Stimulated activated CD8-positive, alpha-beta memory T cell treated with anti-CD3 and anti-CD28 coated beads, Interleukin-4, amount 100 ng/mL, for 48 hours (primary cell): Measurements from ENCODE around the gene SPON1.
"Not testable (repeated sequence)": the region's sequence is repeated elsewhere in the genome, so short reads cannot be mapped to it uniquely, and the experiment has no call there.

Experiments used
- DNase-seq: peaks from one replicate; pipeline ENCODE4 v3.0.0-alpha.2; 2020

SPON1 gene

DNA sequence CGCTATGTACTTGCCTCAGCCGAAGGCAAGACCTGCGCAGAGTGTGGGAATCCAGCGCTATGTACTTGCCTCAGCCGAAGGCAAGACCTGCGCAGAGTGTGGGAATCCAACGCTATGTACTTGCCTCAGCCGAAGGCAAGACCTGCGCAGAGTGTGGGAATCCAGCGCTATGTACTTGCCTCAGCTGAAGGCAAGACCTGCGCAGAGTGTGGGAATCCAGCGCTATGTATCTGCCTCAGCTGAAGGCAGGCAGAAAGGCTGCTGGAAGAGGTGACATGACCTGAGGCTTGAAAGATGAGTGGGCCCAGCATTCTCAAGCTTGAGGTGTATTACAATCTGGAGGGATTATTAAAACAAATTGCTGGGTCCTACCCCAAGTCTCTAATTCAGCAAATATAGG lies 290.0 kb downstream of the SPON1 start:
- not testable (repeated sequence) for DNase-seq

DNA sequence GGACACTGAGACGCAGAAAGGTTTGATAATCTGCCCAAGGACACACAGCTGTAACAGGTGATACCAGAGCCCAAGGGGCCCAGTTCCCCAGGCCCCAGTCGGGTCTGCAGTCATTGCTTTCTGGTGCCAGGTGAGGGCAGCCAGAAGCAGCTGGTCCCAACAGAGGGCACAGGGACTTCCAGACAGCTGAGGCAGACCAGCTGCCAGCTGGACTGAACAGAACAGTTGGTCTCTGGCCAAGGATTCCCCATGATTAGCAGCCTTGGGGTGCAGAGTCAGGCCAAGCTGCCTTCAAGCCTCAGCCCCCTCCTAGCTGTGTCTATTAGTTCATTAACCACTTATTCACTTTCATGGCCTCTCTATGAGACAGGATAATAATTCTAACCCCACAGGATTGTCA lies 290.9 kb downstream of the SPON1 start:
- DNase-seq, result no peak

GRCh38 chr11:14253840-14254239 lies 291.3 kb downstream of the SPON1 start:
- DNase-seq, result no peak

DNA sequence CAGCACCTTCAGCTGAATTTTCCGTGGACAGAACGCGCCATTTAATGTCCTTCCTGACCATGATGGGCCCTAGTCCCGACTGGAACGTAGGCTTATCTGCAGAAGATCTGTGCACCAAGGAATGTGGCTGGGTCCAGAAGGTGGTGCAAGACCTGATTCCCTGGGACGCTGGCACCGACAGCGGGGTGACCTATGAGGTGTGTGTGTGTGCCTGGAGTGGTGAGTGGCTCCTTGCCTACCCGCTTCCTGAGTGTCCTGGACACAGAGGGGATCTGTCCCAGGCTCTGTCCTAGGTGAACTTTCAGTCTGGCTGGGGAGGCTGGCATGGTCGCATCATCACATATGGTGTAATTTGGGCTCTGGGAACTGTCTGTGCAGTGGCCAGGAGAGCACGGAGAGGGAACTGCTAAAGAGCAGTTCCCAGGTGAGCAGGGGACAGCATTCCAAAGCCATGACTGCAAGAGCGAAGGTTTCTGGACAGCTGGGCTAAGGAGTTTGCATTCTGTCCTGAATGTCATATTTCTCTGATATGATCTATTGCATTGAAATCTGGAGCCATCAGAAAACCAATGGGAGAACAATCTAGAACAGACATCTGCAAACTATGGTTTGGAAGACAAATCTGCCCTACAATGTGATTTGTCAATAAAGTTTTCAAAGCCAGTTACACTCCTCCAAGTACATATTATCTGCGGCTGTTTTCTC lies 292.2 kb downstream of the SPON1 start:
- DNase-seq, result no peak

DNA sequence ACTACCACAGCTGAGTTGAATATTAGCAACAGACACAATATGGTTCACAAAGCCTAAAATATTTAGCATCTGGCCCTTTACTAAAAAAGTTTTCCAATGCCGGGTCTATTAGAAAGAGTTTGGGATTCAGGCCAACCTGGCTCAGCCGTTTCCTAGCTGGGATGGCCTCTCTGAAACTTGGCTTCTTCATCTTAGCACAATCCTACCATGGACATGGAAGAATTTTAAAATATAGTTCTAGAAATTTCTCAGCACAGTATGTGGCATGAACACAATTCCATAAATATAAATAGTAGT lies 292.7 kb downstream of the SPON1 start:
- DNase-seq, result no peak

DNA sequence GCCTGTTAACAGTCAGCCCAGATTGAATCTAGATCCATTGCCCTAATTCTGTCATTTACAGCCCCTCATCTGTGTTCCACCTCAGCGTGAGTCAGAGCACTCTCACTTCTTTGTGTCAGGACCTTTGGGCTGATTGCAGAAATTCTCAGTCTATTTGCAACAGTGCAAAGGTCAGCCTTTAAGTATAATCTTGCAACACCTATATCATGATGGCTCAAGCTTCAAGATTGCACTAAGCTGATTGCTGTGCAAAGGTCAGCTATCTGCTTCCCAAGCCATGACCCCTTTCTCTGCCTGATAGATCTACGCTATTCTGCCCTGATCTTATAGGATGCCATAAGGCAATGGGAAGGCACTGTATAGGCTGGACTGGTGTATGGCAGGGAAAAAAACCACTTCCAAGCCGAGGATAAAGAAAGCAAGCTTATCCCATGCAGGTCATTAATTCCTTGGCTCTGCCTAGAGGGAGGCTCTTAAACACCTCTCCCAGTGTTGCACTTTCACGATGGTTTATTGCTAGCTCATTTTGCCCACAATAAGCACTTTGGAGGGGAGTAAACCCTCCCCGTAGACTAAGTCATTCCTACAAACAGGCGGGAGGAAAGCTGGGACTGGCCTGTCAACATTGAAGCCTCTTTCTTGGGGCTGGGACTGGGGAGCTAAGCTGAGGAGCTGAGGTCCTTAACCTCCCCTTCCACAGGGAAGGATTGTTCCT lies 295.9 kb downstream of the SPON1 start:
- DNase-seq, result no peak

DNA sequence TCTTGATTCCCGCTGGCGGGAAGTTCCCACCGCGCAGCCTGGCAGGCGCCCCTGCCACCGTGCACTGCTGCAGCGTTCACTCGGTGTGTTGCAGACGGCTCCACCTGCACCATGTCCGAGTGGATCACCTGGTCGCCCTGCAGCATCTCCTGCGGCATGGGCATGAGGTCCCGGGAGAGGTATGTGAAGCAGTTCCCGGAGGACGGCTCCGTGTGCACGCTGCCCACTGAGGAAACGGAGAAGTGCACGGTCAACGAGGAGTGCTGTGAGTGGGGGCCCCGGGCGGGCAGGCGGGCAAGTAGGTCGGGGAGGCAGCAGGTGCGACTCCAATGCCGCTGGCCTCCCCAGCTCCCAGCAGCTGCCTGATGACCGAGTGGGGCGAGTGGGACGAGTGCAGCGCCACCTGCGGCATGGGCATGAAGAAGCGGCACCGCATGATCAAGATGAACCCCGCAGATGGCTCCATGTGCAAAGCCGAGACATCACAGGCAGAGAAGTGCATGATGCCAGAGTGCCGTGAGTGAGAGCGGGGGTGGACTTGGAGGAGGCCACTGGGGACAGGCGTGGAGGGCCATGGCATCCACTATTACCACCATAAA lies 296.8 kb downstream of the SPON1 start:
- DNase-seq, result no peak

DNA sequence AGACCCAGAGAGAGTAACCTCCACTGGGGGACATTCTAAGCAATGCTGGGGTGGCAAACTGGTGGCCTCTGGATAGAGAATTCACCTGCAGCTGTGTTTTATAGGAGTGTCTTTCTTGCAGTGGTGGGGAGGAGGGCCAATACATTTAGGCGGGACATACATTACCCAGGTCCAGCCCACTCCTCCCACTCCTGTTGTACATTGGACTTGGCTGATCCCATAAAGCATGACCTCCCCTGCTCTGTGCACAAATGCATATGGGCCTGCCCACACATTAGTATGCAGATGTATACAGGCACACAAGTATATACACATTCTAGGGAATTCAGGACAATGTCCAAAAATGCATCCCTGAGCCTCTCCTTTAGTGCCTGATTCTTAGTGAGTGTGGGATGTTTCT lies 297.4 kb downstream of the SPON1 start:
- no peak for DNase-seq

DNA sequence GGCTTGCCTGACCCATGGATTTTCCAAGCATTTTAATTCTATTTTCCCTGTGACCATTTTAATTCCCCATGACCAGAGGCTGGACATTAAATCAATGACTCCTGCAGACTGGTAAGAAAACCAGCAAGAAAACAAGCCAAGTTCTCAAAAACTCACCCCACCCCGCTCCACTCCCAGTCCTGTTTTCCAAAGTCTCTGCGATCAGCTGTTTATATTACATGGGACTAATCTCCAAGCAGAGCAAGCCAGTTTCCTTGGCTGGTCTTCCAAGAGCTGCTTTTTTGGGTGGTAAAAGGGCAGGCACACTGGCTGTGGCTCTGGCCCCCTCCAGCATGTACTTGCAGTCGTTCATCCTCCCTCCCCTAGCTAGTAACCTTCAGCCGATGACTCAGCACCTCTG lies 298.5 kb downstream of the SPON1 start:
- DNase-seq, result no peak

DNA sequence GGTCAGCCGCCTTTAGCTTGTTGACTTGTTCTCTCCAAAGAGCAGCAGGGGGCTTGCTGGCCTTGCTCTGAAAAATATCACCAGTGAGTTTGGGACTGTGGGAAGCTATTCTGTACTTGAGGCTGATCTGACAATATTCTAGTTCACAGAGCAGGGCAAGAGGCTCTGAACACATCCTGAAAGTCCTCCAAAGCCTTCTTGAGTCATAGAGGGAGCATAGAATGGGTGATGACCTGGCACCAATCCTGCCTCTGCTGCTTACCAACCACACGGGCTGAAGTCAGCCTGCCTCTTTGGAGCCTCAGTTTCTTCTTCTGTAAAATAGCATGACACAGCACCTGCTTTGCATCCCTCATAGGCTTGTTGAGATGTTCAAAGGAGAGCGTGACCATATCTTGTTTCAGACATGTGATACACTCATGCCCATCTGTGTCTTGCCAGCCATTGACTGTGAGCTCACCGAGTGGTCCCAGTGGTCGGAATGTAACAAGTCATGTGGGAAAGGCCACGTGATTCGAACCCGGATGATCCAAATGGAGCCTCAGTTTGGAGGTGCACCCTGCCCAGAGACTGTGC lies 299.8 kb downstream of the SPON1 start:
- no peak for DNase-seq

GRCh38 chr11:14264966-14265365 lies 302.4 kb downstream of the SPON1 start:
- no peak for DNase-seq

DNA sequence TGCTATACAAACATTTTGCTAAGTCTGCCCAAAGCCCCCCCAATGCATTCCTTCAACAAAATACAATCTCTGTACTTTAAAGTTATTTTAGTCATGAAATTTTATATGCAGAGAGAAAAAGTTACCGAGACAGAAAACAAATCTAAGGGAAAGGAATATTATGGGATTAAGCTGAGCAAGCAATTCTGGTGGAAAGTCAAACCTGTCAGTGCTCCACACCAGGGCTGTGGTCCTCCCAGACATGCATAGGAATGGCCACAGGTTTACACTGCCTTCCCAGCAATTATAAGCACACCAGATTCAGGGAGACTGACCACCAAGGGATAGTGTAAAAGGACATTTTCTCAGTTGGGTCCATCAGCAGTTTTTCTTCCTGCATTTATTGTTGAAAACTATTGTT lies 304.1 kb downstream of the SPON1 start:
- DNase-seq, result no peak

GRCh38 chr11:14267861-14268635 lies 305.5 kb downstream of the SPON1 start:
- no peak for DNase-seq

GRCh38 chr11:14269692-14270573 lies 307.4 kb downstream of the SPON1 start:
- no peak for DNase-seq

GRCh38 chr11:14270690-14271542 lies 308.4 kb downstream of the SPON1 start:
- no peak for DNase-seq

GRCh38 chr11:14273895-14274294 lies 311.4 kb downstream of the SPON1 start:
- DNase-seq, result no peak

DNA sequence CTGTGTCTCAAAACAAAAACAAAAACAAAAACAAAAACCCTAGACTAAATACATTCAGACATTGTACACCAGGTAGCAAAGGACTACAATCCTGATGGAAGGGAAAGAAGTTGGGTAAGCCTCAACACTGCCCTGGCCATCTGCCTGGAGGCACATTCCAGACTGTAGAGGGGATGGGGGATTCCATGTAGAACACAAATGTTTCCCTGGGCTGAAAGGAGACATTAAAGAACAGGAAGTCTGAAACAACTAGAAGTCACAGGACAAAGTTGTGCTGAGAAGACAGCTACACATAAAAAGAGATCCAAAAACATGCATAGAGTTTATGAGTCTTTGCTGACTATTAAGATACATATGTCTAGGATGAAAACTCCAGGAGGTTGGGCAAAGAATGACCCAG lies 312.6 kb downstream of the SPON1 start:
- DNase-seq, result no peak

- not testable (repeated sequence) for DNase-seq
These were observed 316.3 kb downstream of the SPON1 start for GRCh38 chr11:14278869-14279268.

DNA sequence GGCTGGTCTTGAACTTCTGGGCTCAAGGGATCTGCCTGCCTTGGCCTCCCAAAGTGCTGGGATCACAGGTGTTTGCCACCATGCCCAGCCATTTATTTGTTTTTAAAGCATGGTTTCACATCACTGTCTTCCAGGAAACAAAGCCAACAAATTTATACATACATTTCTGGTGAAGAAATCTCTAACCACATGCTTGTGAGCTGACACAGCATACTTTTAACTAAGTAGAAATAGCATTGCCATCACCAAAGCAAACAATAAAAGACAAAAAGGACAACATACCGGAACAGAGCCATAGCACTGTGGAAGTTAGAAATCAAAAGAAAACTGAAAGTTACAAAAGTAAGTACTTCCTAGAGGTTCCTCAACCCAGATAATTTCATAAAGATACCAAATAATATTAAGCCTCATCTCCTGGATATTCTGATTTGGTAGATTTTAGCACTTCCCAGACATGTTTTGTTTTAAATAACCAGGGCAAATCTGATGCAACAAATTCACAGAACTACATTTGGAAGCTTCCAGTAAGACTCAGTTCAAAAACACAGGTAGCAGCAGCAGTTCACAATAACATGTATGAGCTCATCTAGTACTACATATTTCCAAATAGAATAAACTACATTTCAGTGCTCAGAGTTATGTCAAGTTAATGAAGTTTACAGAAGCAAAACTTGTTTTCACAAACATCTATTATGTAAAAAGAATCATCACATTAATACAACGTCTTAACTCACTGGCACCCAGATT lies 325.8 kb downstream of the SPON1 start:
- DNase-seq, result no peak

- no peak for DNase-seq
These were observed 327.9 kb downstream of the SPON1 start for GRCh38 chr11:14290422-14290821.

DNA sequence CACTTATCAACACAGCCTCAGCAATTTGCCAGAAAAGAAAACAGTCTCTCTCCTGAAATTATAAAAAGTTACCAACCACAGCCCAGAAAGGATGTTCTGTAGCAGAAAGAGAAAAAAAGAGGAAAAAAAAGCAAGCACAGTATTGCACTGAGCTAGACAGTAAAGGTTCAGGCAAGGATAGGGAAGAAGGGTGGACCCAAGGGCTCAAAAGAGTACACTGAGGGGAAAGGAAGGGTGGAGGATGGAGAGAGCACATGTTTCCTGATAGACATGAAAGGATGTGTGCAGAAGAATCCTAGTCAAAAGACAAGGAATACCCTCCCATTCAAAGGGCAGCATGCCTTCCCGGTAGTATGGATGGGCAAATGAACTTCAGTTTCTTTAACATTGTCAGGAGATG lies 337.4 kb downstream of the SPON1 start:
- no peak for DNase-seq
